ENCODE measurements around the gene CCNK.

DNA sequence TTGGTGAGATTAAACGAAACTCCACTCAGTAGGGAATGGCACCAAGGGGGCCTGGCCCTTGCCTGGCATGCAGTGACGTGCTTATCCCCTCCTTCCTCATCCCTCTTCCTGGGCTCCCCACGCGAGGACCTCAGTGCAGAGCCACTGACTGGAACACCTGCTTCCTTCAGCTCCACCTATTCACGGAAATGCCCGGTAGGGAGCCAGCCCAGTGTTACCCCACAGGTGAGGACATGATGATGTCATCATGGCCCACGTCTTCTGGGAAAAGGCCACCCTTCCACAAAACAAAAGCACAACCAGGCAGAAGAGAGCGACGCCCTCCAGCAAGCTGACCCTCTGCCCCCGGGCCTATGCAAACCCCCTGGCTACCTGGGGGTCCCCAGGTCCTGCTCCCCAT lies 80.7 kb downstream of the CCNK start:
- TF ChIP-seq, protein P1, sequence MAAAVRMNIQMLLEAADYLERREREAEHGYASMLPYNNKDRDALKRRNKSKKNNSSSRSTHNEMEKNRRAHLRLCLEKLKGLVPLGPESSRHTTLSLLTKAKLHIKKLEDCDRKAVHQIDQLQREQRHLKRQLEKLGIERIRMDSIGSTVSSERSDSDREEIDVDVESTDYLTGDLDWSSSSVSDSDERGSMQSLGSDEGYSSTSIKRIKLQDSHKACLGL (CRISPR knock-in tag; IDR thresholded peaks at IDR 0.05) = no peak
- TF ChIP-seq POLR2AphosphoS2 (IDR thresholded peaks at IDR 0.05; ENCODE audit: low read depth, low read length) (no peak), ZFYVE20 (CRISPR knock-in tag; IDR thresholded peaks at IDR 0.05; ENCODE audit: borderline replicate concordance, low read depth) (no peak), ZNF143 (CRISPR knock-in tag; IDR thresholded peaks at IDR 0.05) (no peak), EP300 (IDR thresholded peaks at IDR 0.05; ENCODE audit: low read depth in 2 of 2, low read length in 2 of 2) (no peak), EP300 (CRISPR knock-in tag; IDR thresholded peaks at IDR 0.05; ENCODE audit: borderline replicate concordance) (no peak), IRF2 (CRISPR knock-in tag; IDR thresholded peaks at IDR 0.05) (no peak), SP2 (CRISPR knock-in tag; IDR thresholded peaks at IDR 0.05) (no peak), FOXM1 (CRISPR knock-in tag; IDR thresholded peaks at IDR 0.05) (no peak)
- TF ChIP-seq, protein P2, sequence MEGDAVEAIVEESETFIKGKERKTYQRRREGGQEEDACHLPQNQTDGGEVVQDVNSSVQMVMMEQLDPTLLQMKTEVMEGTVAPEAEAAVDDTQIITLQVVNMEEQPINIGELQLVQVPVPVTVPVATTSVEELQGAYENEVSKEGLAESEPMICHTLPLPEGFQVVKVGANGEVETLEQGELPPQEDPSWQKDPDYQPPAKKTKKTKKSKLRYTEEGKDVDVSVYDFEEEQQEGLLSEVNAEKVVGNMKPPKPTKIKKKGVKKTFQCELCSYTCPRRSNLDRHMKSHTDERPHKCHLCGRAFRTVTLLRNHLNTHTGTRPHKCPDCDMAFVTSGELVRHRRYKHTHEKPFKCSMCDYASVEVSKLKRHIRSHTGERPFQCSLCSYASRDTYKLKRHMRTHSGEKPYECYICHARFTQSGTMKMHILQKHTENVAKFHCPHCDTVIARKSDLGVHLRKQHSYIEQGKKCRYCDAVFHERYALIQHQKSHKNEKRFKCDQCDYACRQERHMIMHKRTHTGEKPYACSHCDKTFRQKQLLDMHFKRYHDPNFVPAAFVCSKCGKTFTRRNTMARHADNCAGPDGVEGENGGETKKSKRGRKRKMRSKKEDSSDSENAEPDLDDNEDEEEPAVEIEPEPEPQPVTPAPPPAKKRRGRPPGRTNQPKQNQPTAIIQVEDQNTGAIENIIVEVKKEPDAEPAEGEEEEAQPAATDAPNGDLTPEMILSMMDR (CRISPR knock-in tag; IDR thresholded peaks at IDR 0.05) = no peak
- TF ChIP-seq, protein P3, sequence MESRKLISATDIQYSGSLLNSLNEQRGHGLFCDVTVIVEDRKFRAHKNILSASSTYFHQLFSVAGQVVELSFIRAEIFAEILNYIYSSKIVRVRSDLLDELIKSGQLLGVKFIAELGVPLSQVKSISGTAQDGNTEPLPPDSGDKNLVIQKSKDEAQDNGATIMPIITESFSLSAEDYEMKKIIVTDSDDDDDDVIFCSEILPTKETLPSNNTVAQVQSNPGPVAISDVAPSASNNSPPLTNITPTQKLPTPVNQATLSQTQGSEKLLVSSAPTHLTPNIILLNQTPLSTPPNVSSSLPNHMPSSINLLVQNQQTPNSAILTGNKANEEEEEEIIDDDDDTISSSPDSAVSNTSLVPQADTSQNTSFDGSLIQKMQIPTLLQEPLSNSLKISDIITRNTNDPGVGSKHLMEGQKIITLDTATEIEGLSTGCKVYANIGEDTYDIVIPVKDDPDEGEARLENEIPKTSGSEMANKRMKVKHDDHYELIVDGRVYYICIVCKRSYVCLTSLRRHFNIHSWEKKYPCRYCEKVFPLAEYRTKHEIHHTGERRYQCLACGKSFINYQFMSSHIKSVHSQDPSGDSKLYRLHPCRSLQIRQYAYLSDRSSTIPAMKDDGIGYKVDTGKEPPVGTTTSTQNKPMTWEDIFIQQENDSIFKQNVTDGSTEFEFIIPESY (CRISPR knock-in tag; IDR thresholded peaks at IDR 0.05) = no peak

Measured in HepG2 (cell line).